Heart right ventricle (tissue), 16 donors: ENCODE results near the gene KDELR3. TPM values are rescaled to one million over a fixed set of nuclear protein-coding genes. Genes with fewer than 3 reads are reported as not detected.

ENCODE experiments used
- ATAC-seq, 8 donors: fragments of 200-7000 bp; cut with Tn5 transposase; one replicate each; pipeline ENCODE4 v1.9.1; 2020; ENCODE audit warnings: mild to moderate bottlenecking in 8 of 8, moderate library complexity in 8 of 8, moderate number of reproducible peaks in 1 of 8
- DNase-seq, 2 donors: peaks; one replicate each; pipeline ENCODE4 v3.0.0-alpha.2; 2020
- H3K27ac ChIP-seq, 10 donors: fragments of 200-600 bp; sonication (generic) in 2 of 10; one replicate each; pipeline versions ENCODE4 v1.5.0 to v1.8.0; 2020 to 2022; ENCODE audit warnings: mild to moderate bottlenecking in 3 of 10
- H3K27me3 ChIP-seq, 7 donors: fragments of 200-600 bp; one replicate each; pipeline ENCODE4 v1.8.0; 2021 to 2022; ENCODE audit warnings: mild to moderate bottlenecking in 2 of 7
- H3K36me3 ChIP-seq, 9 donors: fragments of 200-600 bp; sonication (generic) in 1 of 9; one replicate each; pipeline versions ENCODE4 v1.5.0 to v1.8.0; 2020 to 2022; ENCODE audit warnings: mild to moderate bottlenecking in 2 of 9
- H3K4me1 ChIP-seq, 9 donors: fragments of 200-600 bp; sonication (generic) in 1 of 9; one replicate each; pipeline versions ENCODE4 v1.5.0 to v1.8.0; 2020 to 2022; ENCODE audit warnings: mild to moderate bottlenecking in 4 of 9
- H3K4me3 ChIP-seq, 10 donors: fragments of 200-600 bp; sonication (generic) in 2 of 10; one replicate each; pipeline versions ENCODE4 v1.5.0 to v1.8.0; 2020 to 2022; ENCODE audit warnings: mild to moderate bottlenecking in 7 of 10, moderate library complexity in 2 of 10
- H3K9me3 ChIP-seq, 11 donors: fragments of 200-600 bp in 10 of 11; sonication (generic) in 2 of 11; one replicate each; pipeline versions ENCODE4 v1.5.0 to v1.8.0; 2013 to 2022; ENCODE audit warnings: mild to moderate bottlenecking in 2 of 11, control low read depth in 1 of 11, moderate library complexity in 1 of 11
- CTCF ChIP-seq, 9 donors: fragments of 200-600 bp; sonication (generic) in 2 of 9; IDR thresholded peaks; one replicate each; pipeline versions ENCODE4 v1.5.0 to v1.8.0; 2021 to 2022; ENCODE audit warnings: antibody characterized with exemption in 9 of 9, mild to moderate bottlenecking in 5 of 9, moderate library complexity in 1 of 9
- WGBS, 2 donors: extraction: QIAGEN DNeasy Blood & Tissue Kit; methylation state at CpG; one replicate each; pipeline ENCODE4 v1.1.7; 2013; ENCODE audit warnings: inconsistent platforms in 1 of 2; 5-methylcytosine and 5-hydroxymethylcytosine counted together
- intact Hi-C, 10 donors: fragments of 100-400 bp; cut with DNase I; formaldehyde crosslinking; loops; one replicate each; pipeline versions ENCODE4 v1.11.1 to v1.14.2; 2022
- polyA plus RNA-seq, 2 donors: library from polyadenylated mRNA; stranded (reverse); fragments of 200-250 nt; gene quantifications; one replicate each; pipeline ENCODE4 v1.2.3, GENCODE V29; 2013
- total RNA-seq, 10 donors: library from RNA; stranded (reverse); fragmentation: NEBNext Ultra II Directional in 3 of 10; extraction: Animal tissue kit (Norgen Biotek cat#: 25700) in 3 of 10; gene quantifications; one replicate each; pipeline versions ENCODE4 v1.2.1 to v1.2.4, GENCODE V29; 2021 to 2023
- donor health status: Arrhythmogenic right ventricular cardiomyopathy.
- donor health status: ischemic (EF 13 %, LVEDD 7.1; RV severe dilation, severe dysfunction).
- donor health status: healthy with polysubstance abuse.
- donor health status: DM: no; HTN: yes; CAD: no.
- donor health status: DM: no; HTN: no; CAD: no.
- donor health status: ischemic (EF 25% LVEDD 6.9; RV normal size, moderate dysfunction).
- donor health status: ischemic (EF 25% LVEDD 5.7; RV mildly dilated, moderate dysfunction).
- donor health status: healthy.
- donor health status: DM: yes; HTN: yes; CAD: no.
- donor health status: Ischemic cardiomyopathy.
- donor health status: ischemic (EF 35%, LVEDD 5.7; RV mildly dilated, moderate dysfunction).
- donor health status: nonischemic (EF 11% LVEDD 7.7; RV severe dilation, severe dysfunction).
- donor health status: DM: yes; HTN: yes; CAD: no.
- donor health status: PGD.
- donor health status: ischemic (EF 29% LVEDD 5.4; RV normal size, mild dysfunction).
- donor health status: nonischemic (EF 23%, LVEDD 6.1; RV moderate dilation, normal function).

The KDELR3 gene
- total and polyA plus RNA-seq, 12 donors: 3.4 to 12.9 (median 9.0) TPM

- TF ChIP-seq CTCF (IDR thresholded peaks at IDR 0.05): no peak
- H3K36me3 ChIP-seq: peaks cover 5 to 100% (median 97%) of the 10 kb centered on the region in 9 donors
- H3K4me3 ChIP-seq: no peak overlapping the region
- H3K27me3 ChIP-seq: no peaks in the 10 kb centered on the region
- intact Hi-C loops: no loop called here
- H3K27ac ChIP-seq: no peak overlapping the region
- DNase-seq (no peak), ATAC-seq (no peak)
- peaks cover 0 to 76% (median 52%) of the 10 kb centered on the region in 9 donors for H3K4me1 ChIP-seq
- H3K9me3 ChIP-seq: no peaks in the 10 kb centered on the region
- 82 to 83% methylated on average over 12 of the region's 12 CpGs for WGBS, 2 donors
Measured at GRCh38 chr22:38494939-38495338, 27.0 kb downstream of the KDELR3 start.

DNA sequence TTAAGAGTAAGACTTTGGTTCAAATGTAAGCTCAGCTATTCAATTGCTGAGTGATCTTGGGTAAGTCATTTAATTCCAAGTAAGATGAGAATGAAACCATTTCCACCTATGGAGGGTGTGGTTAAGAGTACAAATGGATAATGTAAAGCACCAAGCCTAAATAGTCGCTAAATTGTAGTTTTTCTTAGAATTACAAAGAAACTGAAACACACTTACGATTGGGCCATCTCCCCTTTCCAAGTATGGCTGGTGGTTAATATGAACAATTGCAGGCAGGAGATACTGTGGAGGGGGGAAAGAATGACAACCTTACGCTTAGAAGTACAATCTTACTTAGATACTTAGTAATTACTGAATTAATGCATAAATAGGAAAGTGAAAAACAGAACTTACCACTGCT is 30.0 kb downstream of the KDELR3 start:
- TF ChIP-seq CTCF (IDR thresholded peaks at IDR 0.05): no peak
- ATAC-seq: no peak
- Histone ChIP-seq H3K4me3 (no peak overlapping the region), H3K4me1 (peaks cover 0 to 77% (median 50%) of the 10 kb centered on the region in 9 donors), H3K27me3 (no peaks in the 10 kb centered on the region), H3K27ac (no peak overlapping the region), H3K9me3 (no peaks in the 10 kb centered on the region), H3K36me3 (peaks cover 5 to 100% (median 80%) of the 10 kb centered on the region in 9 donors)
- 88 to 92% methylated on average over 3 of the region's 3 CpGs for WGBS, 2 donors
- DNase-seq: no peak
- intact Hi-C loops: no loop called here

DNA sequence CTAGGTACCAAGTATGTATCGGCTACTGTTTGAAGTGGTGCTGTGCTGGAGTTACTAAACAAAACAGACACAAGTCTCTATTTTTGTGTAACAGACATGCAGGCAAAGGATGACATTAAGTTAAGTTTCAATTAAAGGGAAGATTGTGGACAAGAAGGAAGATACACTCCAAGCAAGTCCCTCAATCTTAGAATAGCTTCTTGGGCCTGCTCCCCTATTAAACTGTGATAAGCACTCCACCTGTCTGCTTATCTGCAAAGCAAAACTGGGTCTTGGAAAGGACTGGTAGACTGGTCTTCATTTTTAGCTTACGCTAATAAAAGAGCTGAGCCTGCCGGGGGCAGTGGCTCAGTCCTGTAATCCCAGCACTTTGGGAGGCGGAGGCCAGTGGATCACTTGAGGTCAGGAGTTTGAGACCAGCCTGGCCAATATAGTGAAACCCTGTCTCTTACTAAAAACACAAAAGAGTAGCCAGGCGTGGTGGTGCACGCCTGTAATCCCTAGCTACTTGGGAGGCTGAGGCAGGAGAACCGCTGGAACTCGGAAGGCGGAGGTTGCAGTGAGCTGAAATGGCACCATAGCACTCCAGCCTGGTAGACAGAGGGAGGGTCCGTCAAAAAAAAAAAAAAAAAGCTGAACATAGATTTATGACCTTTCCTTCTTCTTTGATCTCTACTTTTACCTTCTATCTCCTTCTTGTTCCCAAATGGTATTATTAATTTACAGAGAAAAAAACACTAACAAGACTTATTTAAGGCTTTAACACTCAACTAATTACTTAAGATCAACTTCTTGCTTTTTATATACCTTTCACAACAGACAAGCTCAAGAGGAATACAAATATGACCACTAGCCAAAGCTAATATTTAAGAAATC is 34.1 kb downstream of the KDELR3 start:
- Histone ChIP-seq H3K36me3 (peaks cover 0 to 76% (median 40%) of the 10 kb centered on the region in 9 donors), H3K9me3 (no peaks in the 10 kb centered on the region), H3K27ac (peak overlapping the region in 1 of 10 donors; percentile 4), H3K4me1 (peaks cover 2 to 68% (median 57%) of the 10 kb centered on the region in 9 donors), H3K4me3 (peak overlapping the region in 7 of 10 donors; percentile 70 to 88 (median 79)), H3K27me3 (no peaks in the 10 kb centered on the region)
- no peak for ATAC-seq
- DNase-seq: no peak
- no peak for TF ChIP-seq CTCF (IDR thresholded peaks at IDR 0.05)
- intact Hi-C loops: loop anchor here in 7 of 10 donors (5.0 to 10.0 kb wide), 9 partner anchors 35 to 203 kb away; partner anchors contain the start of genes KDELR3 (in 2 of the 7), CBY1 (in 1 of the 7), DMC1 (in 1 of the 7) and FAM227A (in 1 of the 7)
- 78 to 81% methylated on average over 10 of the region's 10 CpGs for WGBS, 2 donors

GRCh38 chr22:38503021-38503420 is 35.1 kb downstream of the KDELR3 start:
- H3K4me3 ChIP-seq: peak overlapping the region in 9 of 10 donors; percentile 8 to 88 (median 79)
- intact Hi-C loops: loop anchor here in 7 of 10 donors (5.0 to 10.0 kb wide), 9 partner anchors 36 to 202 kb away; partner anchors contain the start of genes KDELR3 (in 2 of the 7), CBY1 (in 1 of the 7), DMC1 (in 1 of the 7) and FAM227A (in 1 of the 7)
- DNase-seq: no peak
- peak overlapping the region in 5 of 10 donors; percentile 4 to 100 (median 99) for H3K27ac ChIP-seq
- TF ChIP-seq CTCF (IDR thresholded peaks at IDR 0.05): no peak
- H3K9me3 ChIP-seq: no peaks in the 10 kb centered on the region
- H3K27me3 ChIP-seq: no peaks in the 10 kb centered on the region
- peaks cover 2 to 71% (median 59%) of the 10 kb centered on the region in 9 donors for H3K4me1 ChIP-seq
- H3K36me3 ChIP-seq: peaks cover 0 to 67% (median 30%) of the 10 kb centered on the region in 9 donors
- no peak for ATAC-seq
- WGBS, 2 donors: 18 to 23% methylated on average over 4 of the region's 4 CpGs
